NCI-H2196 treated with DMSO at 0.1 percent for 48 hours (cell line): ENCODE measurements around the gene ATP8A2.

Experiments
- DNase-seq: peaks from one replicate; lab custom pipeline; 2025; ENCODE audit not compliant: unreplicated experiment; lab: John Stamatoyannopoulos, UW

ATP8A2 gene

DNA sequence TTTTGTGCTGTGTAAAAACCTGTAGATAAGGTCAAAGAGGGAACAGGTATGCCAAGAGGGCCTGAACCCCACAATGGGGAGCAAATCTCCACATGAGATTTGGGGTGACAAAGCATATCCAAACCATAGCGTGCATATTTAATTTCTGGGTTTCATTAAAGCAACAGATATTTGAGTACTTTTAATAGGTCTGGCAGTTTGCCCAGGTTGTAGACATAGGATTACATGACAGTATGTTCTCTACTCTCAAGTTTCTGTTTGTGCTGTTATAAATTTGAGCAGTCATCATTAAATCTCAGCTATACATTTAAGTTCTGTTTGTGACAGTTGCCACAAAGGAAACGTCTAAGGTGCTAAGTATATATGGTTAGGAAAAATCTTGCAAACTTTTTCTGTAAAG, 236.4 kb downstream of the ATP8A2 start:
- peak; percentile 3 for DNase-seq

- DNase-seq = no peak
These were observed 244.9 kb downstream of the ATP8A2 start for GRCh38 chr13:25616674-25617073.

DNA sequence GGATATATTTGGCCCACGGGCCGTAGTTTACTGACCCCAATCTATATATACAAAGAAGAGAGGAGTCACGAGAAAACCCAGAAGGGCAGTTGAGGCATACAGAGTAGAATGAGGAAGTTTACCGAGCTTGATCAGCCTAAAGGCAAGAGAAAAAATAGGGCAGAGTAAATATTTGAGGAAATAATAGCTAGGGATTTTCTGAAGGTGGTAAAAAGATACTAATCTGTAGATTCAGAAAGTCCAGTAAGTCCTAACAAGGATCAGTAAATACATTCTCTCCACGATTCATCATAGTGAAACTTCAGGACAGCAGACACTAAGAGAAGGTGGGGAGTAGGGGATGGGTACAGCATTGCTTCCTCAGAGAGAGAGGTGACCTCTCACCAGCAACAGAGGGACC, 248.1 kb downstream of the ATP8A2 start:
- DNase-seq = no peak

DNA sequence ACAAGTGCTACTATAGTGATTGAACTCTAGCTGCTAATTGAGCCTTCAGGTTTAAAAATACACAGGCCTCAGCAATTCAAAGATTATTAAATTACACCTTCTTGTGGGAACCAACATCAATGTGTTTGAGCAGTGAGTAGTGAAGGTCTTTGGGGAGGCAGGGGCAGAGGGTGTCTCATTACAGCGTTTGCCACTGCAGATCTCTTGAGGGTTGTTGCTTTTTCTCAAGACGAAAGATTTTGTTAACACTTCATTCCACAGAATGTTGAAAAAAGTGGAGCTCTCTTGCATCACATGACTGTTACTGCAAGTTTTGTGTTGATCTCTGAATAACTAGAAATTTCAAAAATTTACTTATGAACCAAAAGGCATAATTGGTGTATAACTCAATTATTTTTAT, 253.6 kb downstream of the ATP8A2 start:
- no peak for DNase-seq

DNA sequence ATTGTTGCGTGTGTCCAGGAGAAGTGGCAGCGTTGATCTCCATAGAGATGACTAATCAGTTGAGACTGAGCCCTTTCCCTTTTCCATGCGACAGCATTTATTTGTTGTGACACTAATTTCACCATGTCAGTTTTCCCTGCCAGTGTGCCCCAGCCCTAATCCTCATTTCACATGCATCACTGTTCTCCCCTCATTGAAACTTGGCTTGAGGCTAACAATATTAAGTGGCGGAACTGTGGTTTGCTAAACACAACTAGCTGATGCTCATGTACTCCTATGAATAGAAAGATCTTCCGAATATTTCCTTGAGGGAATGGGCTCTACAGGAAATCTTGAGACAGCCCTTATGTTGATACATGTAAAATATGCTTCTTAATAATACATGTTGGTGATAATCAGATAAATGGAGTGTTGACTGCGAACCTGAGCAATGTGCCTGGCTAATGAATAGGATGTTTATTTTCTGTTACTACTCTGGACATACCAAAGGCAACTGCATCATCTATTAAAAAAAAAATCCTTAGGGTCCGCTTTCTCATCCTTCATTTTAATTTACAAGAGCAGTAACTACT, 258.6 kb downstream of the ATP8A2 start:
- no peak for DNase-seq

DNA sequence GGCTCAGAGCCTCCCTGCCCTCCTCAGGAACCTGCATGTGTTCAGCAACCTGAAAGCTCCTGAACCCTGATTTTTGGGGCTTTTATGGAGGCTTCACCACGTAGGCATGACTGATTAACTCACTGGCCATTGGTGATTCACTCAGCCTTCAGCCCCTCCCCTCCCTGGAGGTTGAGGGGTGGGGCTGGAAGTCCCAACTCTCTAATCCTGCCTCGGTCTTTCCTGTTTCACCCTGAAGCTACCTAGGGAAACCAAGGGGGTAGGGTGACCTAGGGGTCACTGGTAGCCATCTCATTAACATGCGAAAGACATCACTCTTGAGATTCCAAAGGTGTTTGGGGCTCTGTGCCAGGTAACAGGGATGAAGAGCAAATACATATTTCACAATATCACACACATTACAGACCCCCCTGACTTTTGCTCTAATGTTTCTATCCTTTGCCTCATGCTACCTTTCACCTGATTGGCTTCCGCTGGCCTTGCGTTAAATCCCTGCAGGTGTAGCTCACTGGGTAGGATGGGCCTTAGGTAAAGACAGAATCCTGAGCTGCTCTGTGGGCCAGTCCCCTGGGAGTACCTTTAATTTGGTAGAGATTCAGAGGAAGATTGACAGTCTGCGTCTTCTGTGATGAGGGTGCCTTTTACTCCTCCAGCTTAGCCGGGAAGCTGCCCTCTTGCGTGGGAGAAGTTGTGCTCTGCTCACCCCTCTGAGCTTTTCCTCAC, 260.6 kb downstream of the ATP8A2 start:
- DNase-seq = no peak

DNA sequence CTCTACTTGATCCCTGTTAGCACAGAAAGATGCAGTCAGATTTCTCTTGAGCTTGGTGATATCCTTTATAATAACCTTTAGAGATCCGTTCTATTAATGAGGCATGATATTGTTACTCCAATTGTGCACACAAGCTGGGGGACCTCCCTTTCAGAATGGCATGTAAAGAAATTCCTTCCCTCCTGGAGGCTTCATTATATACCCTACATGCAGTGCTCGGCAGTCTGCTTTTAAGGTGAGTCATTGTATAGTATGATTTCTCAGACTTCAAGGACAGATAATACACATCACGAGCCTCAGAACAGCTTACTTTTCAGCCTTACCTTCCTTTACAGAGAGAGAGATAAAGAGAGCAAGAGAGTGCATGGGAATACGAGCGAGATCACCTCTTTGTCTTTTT, 261.3 kb downstream of the ATP8A2 start:
- DNase-seq = no peak

DNA sequence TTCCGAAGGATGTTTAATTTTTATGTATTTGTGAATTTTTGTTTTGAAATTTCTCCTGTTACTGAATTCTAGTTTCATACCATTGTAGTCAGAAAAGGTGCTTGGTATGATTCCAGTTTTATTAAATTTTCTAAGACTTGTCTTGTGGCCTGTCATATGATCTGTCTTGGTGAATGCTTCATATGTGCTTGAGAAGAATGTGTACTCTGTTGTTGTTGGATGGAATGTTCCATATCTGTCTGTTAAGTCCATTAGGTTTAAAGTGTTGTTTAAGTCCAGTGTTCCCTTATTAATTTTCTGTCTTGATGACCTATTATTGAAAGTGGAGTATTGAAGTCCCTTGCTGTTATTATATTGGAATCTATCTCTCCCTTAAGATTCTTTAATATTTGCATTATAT, 273.9 kb downstream of the ATP8A2 start:
- DNase-seq = no peak

DNA sequence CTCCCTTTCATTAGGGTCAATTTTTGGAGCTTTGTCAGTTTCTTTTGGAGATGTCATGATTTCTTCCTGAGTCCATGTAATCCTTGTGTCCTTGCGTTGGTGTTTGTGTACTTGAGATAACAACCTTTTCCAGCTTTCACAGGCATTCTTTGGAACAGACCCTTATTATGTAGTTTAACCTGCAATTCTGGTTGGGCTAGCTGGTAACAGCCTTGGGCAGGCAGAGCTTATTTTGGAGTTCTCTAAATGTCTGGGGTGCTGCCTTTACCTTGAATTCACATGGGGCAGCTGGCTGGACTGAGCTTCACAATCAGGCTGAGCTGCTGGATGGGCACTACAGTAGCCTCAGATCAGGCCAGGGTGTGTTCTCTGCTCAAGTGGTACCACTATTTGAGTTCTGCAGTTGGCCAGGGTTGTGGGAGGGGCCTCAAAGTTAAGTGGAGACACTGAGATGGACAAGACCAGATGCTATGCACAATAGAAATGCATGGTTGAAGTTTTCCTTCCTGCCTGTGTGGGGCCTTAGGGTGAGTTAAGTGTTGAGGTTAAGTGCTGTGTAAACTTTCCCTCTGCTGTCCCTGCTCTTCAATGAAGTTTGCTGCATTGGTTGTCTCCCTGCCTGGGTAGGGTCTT, 277.3 kb downstream of the ATP8A2 start:
- DNase-seq = no peak

GRCh38 chr13:25652764-25653163, 281.0 kb downstream of the ATP8A2 start:
- no peak for DNase-seq

DNA sequence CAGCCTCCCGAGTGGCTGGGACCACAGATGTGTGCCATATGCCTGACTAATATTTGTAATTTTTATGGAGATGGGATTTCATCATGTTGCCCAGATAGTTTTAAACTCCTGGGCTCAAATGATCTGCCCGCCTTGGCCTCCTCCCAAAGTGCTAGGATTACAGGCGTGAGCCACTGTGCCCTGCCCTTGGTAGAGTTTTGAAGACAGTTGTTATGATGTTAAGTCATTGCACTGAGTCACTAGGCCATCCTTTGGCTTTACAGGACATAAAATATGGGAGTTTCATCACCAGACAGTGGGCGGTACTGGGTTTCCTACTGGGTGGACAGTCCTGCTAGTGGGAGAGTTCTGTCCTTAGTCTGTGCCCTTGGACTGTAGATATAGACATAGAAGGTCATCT, 282.5 kb downstream of the ATP8A2 start:
- no peak for DNase-seq

DNA sequence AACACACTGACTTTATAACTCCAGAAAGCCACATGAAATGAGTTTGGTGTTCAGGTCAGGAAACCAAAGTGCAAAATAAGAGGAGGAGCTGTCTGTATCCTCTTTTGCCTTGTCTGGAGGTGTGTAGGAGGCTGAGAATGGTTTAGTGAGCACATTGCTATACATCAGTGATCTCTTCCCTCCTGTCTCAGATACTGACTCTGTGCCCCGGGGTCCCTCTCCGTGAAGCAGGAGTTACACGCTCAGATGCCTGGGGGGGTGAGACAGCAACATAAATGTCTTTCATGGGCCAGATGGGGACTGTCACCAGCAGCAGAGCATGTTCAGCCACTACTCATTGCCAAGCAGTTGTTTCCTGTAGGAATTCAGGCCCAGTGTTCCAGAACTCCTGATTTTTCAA, 285.4 kb downstream of the ATP8A2 start:
- no peak for DNase-seq

GRCh38 chr13:25659091-25659795, 287.5 kb downstream of the ATP8A2 start:
- peak; percentile 41 for DNase-seq

- no peak for DNase-seq
These were observed 289.2 kb downstream of the ATP8A2 start for GRCh38 chr13:25660996-25661395.

- no peak for DNase-seq
These were observed 290.7 kb downstream of the ATP8A2 start for GRCh38 chr13:25662516-25662915.

DNA sequence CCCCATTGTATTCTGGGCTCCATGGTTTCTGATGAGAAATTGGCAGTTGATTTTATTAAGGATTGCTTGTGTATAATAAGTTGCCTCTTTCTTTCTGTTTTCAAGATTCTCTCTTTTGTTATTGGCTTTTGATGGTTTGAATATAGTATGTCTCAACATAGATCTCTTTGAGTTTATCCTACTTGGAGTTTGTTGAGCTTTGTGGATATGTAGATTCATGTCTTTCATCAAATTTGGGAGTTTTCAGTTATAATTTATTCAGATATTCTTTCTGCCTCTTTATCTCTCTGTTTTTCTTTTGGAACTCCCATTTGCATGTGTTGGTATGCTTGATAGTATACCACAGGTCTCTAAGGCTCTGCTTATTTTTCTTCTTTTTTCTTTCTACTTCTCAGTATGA, 296.6 kb downstream of the ATP8A2 start:
- DNase-seq = no peak

DNA sequence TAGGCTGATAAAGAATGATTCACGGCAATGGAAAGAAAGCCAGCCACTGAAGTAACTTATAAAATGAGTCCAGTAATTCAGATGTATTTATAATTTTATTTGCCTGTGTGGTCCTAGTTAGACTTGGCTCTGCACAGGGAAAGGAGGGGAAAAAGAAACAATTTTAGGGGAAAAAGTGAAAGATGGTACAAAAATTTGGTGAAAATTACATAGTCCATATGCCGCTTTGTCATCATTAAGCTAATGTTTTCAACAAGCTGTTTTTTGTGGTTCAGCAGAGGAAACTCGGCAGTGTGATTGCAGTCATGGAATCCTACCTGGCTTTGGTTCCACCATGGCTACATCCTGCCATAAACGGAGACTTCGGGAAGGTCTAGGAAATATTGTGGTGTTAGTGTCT, 301.9 kb downstream of the ATP8A2 start:
- DNase-seq = no peak

- no peak for DNase-seq
These were observed 302.6 kb downstream of the ATP8A2 start for GRCh38 chr13:25674371-25674770.

GRCh38 chr13:25675060-25675459, 303.3 kb downstream of the ATP8A2 start:
- no peak for DNase-seq

DNA sequence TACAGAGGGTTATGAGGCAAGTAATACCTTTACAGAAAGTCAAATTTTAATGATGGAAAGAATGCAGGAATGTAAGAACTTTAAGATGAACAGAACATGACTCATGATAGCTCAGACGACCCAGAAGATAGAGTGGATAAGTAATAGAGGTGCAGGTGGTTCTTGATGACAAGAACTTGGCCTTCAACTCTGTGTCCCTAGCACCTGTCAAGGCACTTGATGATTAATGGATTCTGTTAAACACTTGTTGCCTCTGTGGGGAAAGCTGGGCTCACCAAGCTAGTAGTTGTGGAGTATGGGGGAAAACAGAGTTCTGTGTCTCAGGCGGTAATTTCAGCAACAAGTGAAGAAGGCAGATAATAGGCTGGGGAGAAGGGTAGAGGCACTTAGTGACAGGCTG, 306.2 kb downstream of the ATP8A2 start:
- no peak for DNase-seq

- DNase-seq = no peak
These were observed 306.6 kb downstream of the ATP8A2 start for GRCh38 chr13:25678398-25678797.

GRCh38 chr13:25679159-25679558, 307.4 kb downstream of the ATP8A2 start:
- DNase-seq = no peak
